Esophagus (tissue), 2 donors: ENCODE results near the gene FOXJ3. TPM values are rescaled to one million over a fixed set of nuclear protein-coding genes. Genes with fewer than 3 reads are reported as not detected.
"Not testable (repeated sequence)": the region's sequence is repeated elsewhere in the genome, so short reads cannot be mapped to it uniquely, and the experiment has no call there.

Source experiments
- H3K27ac ChIP-seq, 2 donors: one replicate each; pipeline ENCODE4 v1.5.1; 2013; ENCODE audit warnings: low read depth in 2 of 2, mild to moderate bottlenecking in 2 of 2, inconsistent platforms in 1 of 2, low read length in 1 of 2, moderate library complexity in 1 of 2
- H3K27me3 ChIP-seq, 2 donors: one replicate each; pipeline ENCODE4 v1.6.1; 2013; ENCODE audit warnings: low read length in 2 of 2, control low read depth in 1 of 2, mild to moderate bottlenecking in 1 of 2; ENCODE audit not compliant: insufficient read depth in 2 of 2, control insufficient read depth in 1 of 2
- H3K36me3 ChIP-seq, 2 donors: one replicate each; pipeline ENCODE4 v1.6.1; 2013; ENCODE audit warnings: low read length in 1 of 2; ENCODE audit not compliant: control insufficient read depth in 2 of 2, insufficient read depth in 2 of 2
- H3K4me1 ChIP-seq, 2 donors: one replicate each; pipeline ENCODE4 v1.6.1; 2013; ENCODE audit warnings: low read length in 1 of 2; ENCODE audit not compliant: control insufficient read depth in 2 of 2, insufficient read depth in 2 of 2
- H3K4me3 ChIP-seq, 2 donors: one replicate each; pipeline ENCODE4 v1.5.1; 2013; ENCODE audit warnings: low read length in 2 of 2, mild to moderate bottlenecking in 2 of 2, low read depth in 1 of 2, moderate library complexity in 1 of 2
- H3K9me3 ChIP-seq, 2 donors: one replicate each; pipeline ENCODE4 v1.6.1; 2013; ENCODE audit warnings: mild to moderate bottlenecking in 2 of 2, low read depth in 1 of 2, low read length in 1 of 2, moderate library complexity in 1 of 2; ENCODE audit not compliant: control insufficient read depth in 2 of 2, insufficient read depth in 1 of 2
- WGBS, 2 donors: extraction: QIAGEN DNeasy Blood & Tissue Kit; methylation state at CpG; one replicate each; pipeline ENCODE4 v1.1.7; 2013; 5-methylcytosine and 5-hydroxymethylcytosine counted together
- polyA plus RNA-seq, 2 donors: library from polyadenylated mRNA; stranded (reverse); fragments of 200-250 nt; gene quantifications; one replicate each; pipeline ENCODE4 v1.2.3, GENCODE V29; 2013
- donor health status: healthy with polysubstance abuse.
- donor health status: Bipolar disorder and iron deficiency.

The FOXJ3 gene
- polyA plus RNA-seq, 2 donors, result 7.0 to 8.8 TPM

GRCh38 chr1:42211224-42211623 is 123.8 kb downstream of the FOXJ3 start:
- no peaks in the 10 kb centered on the region for H3K9me3 ChIP-seq

GRCh38 chr1:42210421-42211133 is 124.5 kb downstream of the FOXJ3 start:
- Histone ChIP-seq H3K36me3 (no peaks in the 10 kb centered on the region), H3K27me3 (no peaks in the 10 kb centered on the region), H3K4me1 (peaks cover 0 to 12% of the 10 kb centered on the region in 2 donors), H3K9me3 (no peaks in the 10 kb centered on the region), H3K4me3 (no peak overlapping the region), H3K27ac (no peak overlapping the region)
- WGBS, 2 donors, result 94 to 97% methylated on average over 6 of the region's 6 CpGs

More at GRCh38 chr1:42211224-42211623, 123.8 kb downstream of the FOXJ3 start:
- H3K4me3 ChIP-seq, result no peak overlapping the region
- no peak overlapping the region for H3K27ac ChIP-seq
- no peaks in the 10 kb centered on the region for H3K36me3 ChIP-seq
- H3K4me1 ChIP-seq, result peaks cover 0 to 12% of the 10 kb centered on the region in 2 donors
- 71 to 89% methylated on average over 2 of the region's 2 CpGs for WGBS, 2 donors
- H3K27me3 ChIP-seq, result no peaks in the 10 kb centered on the region

GRCh38 chr1:42209526-42210251 is 125.3 kb downstream of the FOXJ3 start:
- H3K4me1 ChIP-seq, result peaks cover 0 to 12% of the 10 kb centered on the region in 2 donors
- no peaks in the 10 kb centered on the region for H3K36me3 ChIP-seq
- no peak overlapping the region for H3K27ac ChIP-seq
- WGBS, 2 donors, result 48 to 57% methylated on average over 6 of the region's 6 CpGs
- H3K9me3 ChIP-seq, result no peaks in the 10 kb centered on the region
- H3K4me3 ChIP-seq, result no peak overlapping the region
- H3K27me3 ChIP-seq, result no peaks in the 10 kb centered on the region

- not testable (repeated sequence) for H3K9me3 ChIP-seq, H3K36me3 ChIP-seq, H3K27ac ChIP-seq, H3K4me3 ChIP-seq, H3K27me3 ChIP-seq
- 98 to 100% methylated on average over 2 of the region's 2 CpGs for WGBS, 2 donors
- peaks cover 0 to 12% of the 10 kb centered on the region in 2 donors for H3K4me1 ChIP-seq
These were observed 128.1 kb downstream of the FOXJ3 start for GRCh38 chr1:42206930-42207329.

GRCh38 chr1:42206164-42206563 is 128.9 kb downstream of the FOXJ3 start:
- Histone ChIP-seq H3K9me3 (no peaks in the 10 kb centered on the region), H3K27ac (no peak overlapping the region), H3K27me3 (no peaks in the 10 kb centered on the region), H3K4me3 (no peak overlapping the region), H3K36me3 (no peaks in the 10 kb centered on the region), H3K4me1 (peaks cover 0 to 12% of the 10 kb centered on the region in 2 donors)
- WGBS, 2 donors, result 64 to 66% methylated on average over 3 of the region's 3 CpGs

- Histone ChIP-seq H3K9me3 (no peaks in the 10 kb centered on the region), H3K27me3 (no peaks in the 10 kb centered on the region), H3K4me1 (no peaks in the 10 kb centered on the region), H3K4me3 (no peak overlapping the region), H3K27ac (no peak overlapping the region), H3K36me3 (no peaks in the 10 kb centered on the region)
These were observed 133.0 kb downstream of the FOXJ3 start for GRCh38 chr1:42201986-42202385.

- no peak overlapping the region for H3K27ac ChIP-seq
- WGBS, 2 donors, result 78 to 81% methylated on average over 5 of the region's 5 CpGs
- no peak overlapping the region for H3K4me3 ChIP-seq
- no peaks in the 10 kb centered on the region for H3K36me3 ChIP-seq
- no peaks in the 10 kb centered on the region for H3K27me3 ChIP-seq
- H3K4me1 ChIP-seq, result no peaks in the 10 kb centered on the region
- no peaks in the 10 kb centered on the region for H3K9me3 ChIP-seq
These were observed 136.8 kb downstream of the FOXJ3 start for GRCh38 chr1:42198251-42198650.

- no peaks in the 10 kb centered on the region for H3K9me3 ChIP-seq
- H3K4me3 ChIP-seq, result no peak overlapping the region
- H3K27ac ChIP-seq, result no peak overlapping the region
- H3K36me3 ChIP-seq, result peaks cover 0 to 5% of the 10 kb centered on the region in 2 donors
- H3K27me3 ChIP-seq, result no peaks in the 10 kb centered on the region
- 95 to 99% methylated on average over 3 of the region's 3 CpGs for WGBS, 2 donors
- peaks cover 0 to 5% of the 10 kb centered on the region in 2 donors for H3K4me1 ChIP-seq
These were observed 139.2 kb downstream of the FOXJ3 start for GRCh38 chr1:42195841-42196240.

GRCh38 chr1:42192106-42192505 is 142.9 kb downstream of the FOXJ3 start:
- H3K4me3 ChIP-seq, result no peak overlapping the region
- no peak overlapping the region for H3K27ac ChIP-seq
- H3K36me3 ChIP-seq, result peaks cover 0 to 5% of the 10 kb centered on the region in 2 donors
- WGBS, 2 donors, result 78 to 79% methylated on average over 4 of the region's 4 CpGs
- no peaks in the 10 kb centered on the region for H3K27me3 ChIP-seq
- H3K4me1 ChIP-seq, result peaks cover 0 to 5% of the 10 kb centered on the region in 2 donors
- H3K9me3 ChIP-seq, result no peaks in the 10 kb centered on the region
